Glutamatergic neuron (in vitro differentiated cells): ENCODE measurements around the gene GOLGA6L10. TPM values are rescaled to one million over a fixed set of nuclear protein-coding genes. Genes with fewer than 3 reads are reported as not detected.
"Not testable (repeated sequence)": the region's sequence is repeated elsewhere in the genome, so short reads cannot be mapped to it uniquely, and the experiment has no call there.

Experiments
- DNase-seq: peaks from one replicate; pipeline ENCODE4 v3.0.0; 2022
- H3K27ac Mint-ChIP-seq: one replicate; pipeline ENCODE4 v1.8.0; 2020; ENCODE audit warnings: mild to moderate bottlenecking, mixed read lengths, inconsistent platforms; ENCODE audit not compliant: unreplicated experiment
- H3K27me3 Mint-ChIP-seq: one replicate; pipeline ENCODE4 v1.8.0; 2020; ENCODE audit warnings: mild to moderate bottlenecking, moderate library complexity, mixed read lengths, inconsistent platforms; ENCODE audit not compliant: unreplicated experiment
- H3K36me3 Mint-ChIP-seq: one replicate; pipeline ENCODE4 v1.8.0; 2020; ENCODE audit warnings: mild to moderate bottlenecking, mixed read lengths, inconsistent platforms; ENCODE audit not compliant: unreplicated experiment
- H3K4me1 Mint-ChIP-seq: one replicate; pipeline ENCODE4 v1.8.0; 2020; ENCODE audit warnings: mild to moderate bottlenecking, low read depth, mixed read lengths, inconsistent platforms; ENCODE audit not compliant: unreplicated experiment
- H3K4me3 Mint-ChIP-seq: one replicate; pipeline ENCODE4 v1.8.0; 2020; ENCODE audit warnings: mild to moderate bottlenecking, mixed read lengths, inconsistent platforms; ENCODE audit not compliant: unreplicated experiment
- H3K9me3 Mint-ChIP-seq: one replicate; pipeline ENCODE4 v1.8.0; 2020; ENCODE audit warnings: mild to moderate bottlenecking, moderate library complexity, mixed read lengths, inconsistent platforms; ENCODE audit not compliant: unreplicated experiment
- total RNA-seq: library from RNA; stranded (reverse); fragmentation: NEBNext Ultra II Directional; extraction: Animal tissue kit (Norgen Biotek cat#: 25700); gene quantifications from one replicate; pipeline ENCODE4 v1.2.1, GENCODE V29; 2021; ENCODE audit not compliant: unreplicated experiment

Gene GOLGA6L10
- total RNA-seq, 1 donor from 2014 or later: 0.96 TPM

GRCh38 chr15:82331576-82332304 is 17.5 kb downstream of the GOLGA6L10 start:
- H3K4me3 Mint-ChIP-seq, H3K27ac Mint-ChIP-seq, H3K36me3 Mint-ChIP-seq, H3K27me3 Mint-ChIP-seq, H3K4me1 Mint-ChIP-seq, H3K9me3 Mint-ChIP-seq, DNase-seq: not testable (repeated sequence)

DNA sequence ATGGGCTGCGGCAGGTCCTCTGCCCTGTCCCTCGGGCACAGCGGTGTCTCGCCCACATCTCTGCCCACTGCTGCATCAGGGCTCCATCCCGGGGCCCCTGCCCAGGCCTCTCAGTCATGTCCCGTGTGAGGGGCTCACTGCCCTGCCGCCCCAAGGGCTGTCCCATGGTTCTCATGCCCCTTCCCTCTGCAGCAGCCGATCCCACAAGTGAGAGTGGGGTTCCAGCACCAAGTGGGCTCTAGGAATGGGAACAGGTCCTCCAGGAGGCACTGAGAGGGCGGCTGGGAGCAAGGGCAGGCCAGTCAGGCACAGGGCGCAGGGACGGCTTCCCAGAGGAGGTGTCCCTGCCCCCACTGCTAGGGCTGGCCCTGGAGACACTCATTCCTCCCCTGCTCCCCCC is 18.4 kb downstream of the GOLGA6L10 start:
- H3K36me3 Mint-ChIP-seq, DNase-seq, H3K4me3 Mint-ChIP-seq, H3K9me3 Mint-ChIP-seq, H3K4me1 Mint-ChIP-seq, H3K27me3 Mint-ChIP-seq, H3K27ac Mint-ChIP-seq: not testable (repeated sequence)

- H3K9me3 Mint-ChIP-seq, DNase-seq, H3K4me3 Mint-ChIP-seq, H3K27ac Mint-ChIP-seq, H3K36me3 Mint-ChIP-seq, H3K4me1 Mint-ChIP-seq, H3K27me3 Mint-ChIP-seq: not testable (repeated sequence)
These were observed 20.2 kb downstream of the GOLGA6L10 start for GRCh38 chr15:82329039-82329438.

DNA sequence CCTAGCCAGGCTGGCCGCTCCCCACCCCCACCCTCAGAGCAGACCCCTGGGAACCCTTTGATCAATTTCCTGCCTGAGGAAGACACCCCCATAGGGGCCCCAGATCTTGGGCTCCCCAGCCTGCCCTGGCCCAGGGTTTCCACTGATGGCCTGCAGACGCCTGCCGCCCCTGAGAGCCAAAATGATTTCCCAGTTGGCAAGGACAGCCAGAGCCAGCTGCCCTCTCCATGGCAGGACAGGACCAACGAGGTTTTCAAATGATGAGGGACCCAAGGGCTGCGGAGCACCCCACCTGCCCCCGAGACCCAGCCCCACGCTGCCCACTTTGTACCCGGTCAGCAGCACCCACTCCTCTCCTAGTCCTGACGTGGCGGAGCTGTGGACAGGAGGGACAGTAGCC is 21.9 kb downstream of the GOLGA6L10 start:
- H3K4me1 Mint-ChIP-seq, DNase-seq, H3K36me3 Mint-ChIP-seq, H3K27ac Mint-ChIP-seq, H3K4me3 Mint-ChIP-seq, H3K27me3 Mint-ChIP-seq, H3K9me3 Mint-ChIP-seq: not testable (repeated sequence)

- H3K4me1 Mint-ChIP-seq, H3K27me3 Mint-ChIP-seq, H3K36me3 Mint-ChIP-seq, H3K27ac Mint-ChIP-seq, H3K4me3 Mint-ChIP-seq, H3K9me3 Mint-ChIP-seq, DNase-seq: not testable (repeated sequence)
These were observed 22.4 kb downstream of the GOLGA6L10 start for GRCh38 chr15:82326896-82327295.

DNA sequence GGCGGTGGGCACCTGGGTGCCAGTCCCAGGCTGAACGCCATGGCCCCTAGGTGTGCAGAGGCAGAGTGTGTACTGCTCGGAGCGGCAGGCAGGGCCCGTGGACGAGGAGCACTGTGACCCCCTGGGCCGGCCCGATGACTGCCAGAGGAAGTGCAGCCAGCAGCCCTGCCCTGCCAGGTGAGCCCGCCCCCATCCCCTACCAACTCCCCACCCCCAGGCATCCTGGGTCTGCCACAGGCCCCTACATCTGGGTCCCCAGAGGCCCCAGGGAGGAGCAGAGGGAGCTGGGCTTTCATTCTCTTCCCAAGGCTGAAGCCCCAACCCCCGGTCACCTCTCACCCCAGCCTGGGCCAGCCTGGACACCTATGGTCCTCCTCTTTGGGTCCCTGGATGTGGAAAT is 23.6 kb downstream of the GOLGA6L10 start:
- not testable (repeated sequence) for DNase-seq, H3K27me3 Mint-ChIP-seq, H3K4me1 Mint-ChIP-seq, H3K36me3 Mint-ChIP-seq, H3K27ac Mint-ChIP-seq, H3K4me3 Mint-ChIP-seq, H3K9me3 Mint-ChIP-seq

DNA sequence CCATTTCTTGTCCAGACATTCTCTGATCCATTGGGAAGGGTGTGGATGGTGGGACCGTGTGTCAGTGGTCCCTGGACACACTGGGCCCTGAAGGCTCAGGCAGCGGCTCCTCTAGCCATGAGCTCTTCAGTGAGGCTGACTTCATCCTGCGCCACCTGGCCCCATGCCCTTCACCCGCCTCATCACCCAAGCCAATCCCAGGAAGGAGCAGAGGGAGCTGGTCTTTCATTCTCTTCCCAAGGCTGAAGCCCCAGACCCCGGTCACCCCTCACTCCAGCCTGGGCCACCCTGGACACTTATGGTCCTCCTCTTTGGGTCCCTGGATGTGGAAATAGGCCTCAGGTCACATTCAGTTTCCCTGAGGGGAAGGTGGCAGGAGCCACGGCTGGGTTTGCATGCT is 24.4 kb downstream of the GOLGA6L10 start:
- DNase-seq, H3K36me3 Mint-ChIP-seq, H3K4me1 Mint-ChIP-seq, H3K4me3 Mint-ChIP-seq, H3K27ac Mint-ChIP-seq, H3K27me3 Mint-ChIP-seq, H3K9me3 Mint-ChIP-seq: not testable (repeated sequence)

DNA sequence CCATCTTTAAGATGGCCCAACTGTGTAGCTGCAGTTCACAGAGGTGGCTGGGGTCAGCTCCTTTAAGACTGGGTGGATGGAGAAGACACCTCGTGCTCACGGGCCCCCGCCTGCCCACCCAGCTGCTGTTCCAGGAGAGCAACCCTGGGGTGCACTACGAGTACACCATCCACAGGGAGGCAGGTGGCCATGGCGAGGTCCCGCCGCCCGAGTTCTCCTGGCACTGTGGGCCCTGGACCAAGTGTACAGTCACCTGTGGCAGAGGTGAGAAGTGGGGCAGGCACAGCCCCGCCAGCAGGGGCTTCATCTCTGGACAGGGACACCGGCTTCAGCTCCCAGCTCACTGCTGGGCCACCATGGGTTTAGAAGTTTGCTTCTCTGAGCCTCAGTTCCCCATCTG is 26.8 kb downstream of the GOLGA6L10 start:
- not testable (repeated sequence) for H3K36me3 Mint-ChIP-seq, H3K27me3 Mint-ChIP-seq, H3K9me3 Mint-ChIP-seq, H3K4me3 Mint-ChIP-seq, H3K27ac Mint-ChIP-seq, H3K4me1 Mint-ChIP-seq
- peak; percentile 3 for DNase-seq

GRCh38 chr15:82320861-82321260 is 28.4 kb downstream of the GOLGA6L10 start:
- not testable (repeated sequence) for H3K9me3 Mint-ChIP-seq, H3K27ac Mint-ChIP-seq, H3K4me3 Mint-ChIP-seq, DNase-seq, H3K4me1 Mint-ChIP-seq, H3K36me3 Mint-ChIP-seq, H3K27me3 Mint-ChIP-seq

- H3K4me1 Mint-ChIP-seq, H3K4me3 Mint-ChIP-seq, H3K27ac Mint-ChIP-seq, H3K27me3 Mint-ChIP-seq, H3K9me3 Mint-ChIP-seq, H3K36me3 Mint-ChIP-seq, DNase-seq: not testable (repeated sequence)
These were observed 29.6 kb downstream of the GOLGA6L10 start for GRCh38 chr15:82319522-82320278.

GRCh38 chr15:82318281-82318680 is 31.0 kb downstream of the GOLGA6L10 start:
- not testable (repeated sequence) for H3K4me1 Mint-ChIP-seq, H3K4me3 Mint-ChIP-seq, H3K36me3 Mint-ChIP-seq, H3K27ac Mint-ChIP-seq, H3K9me3 Mint-ChIP-seq, H3K27me3 Mint-ChIP-seq, DNase-seq

DNA sequence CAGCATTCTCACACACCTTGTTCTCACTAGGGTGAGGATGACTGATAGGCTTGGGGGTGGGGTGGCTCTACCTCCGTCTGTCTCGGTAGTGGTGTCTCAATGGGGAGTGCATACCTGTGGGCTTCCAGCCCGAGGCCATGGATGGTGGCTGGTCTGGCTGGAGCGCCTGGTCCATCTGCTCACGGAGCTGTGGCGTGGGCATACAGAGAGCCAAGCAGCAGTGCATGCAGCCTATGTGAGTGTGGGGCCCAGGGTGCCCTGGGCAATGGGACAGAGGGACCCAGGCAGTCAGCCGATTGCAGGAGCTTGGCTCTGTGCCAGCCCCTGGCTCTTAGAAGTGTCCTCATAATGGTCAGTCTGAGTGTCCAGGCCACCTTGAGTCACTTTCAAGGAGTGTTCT is 31.8 kb downstream of the GOLGA6L10 start:
- not testable (repeated sequence) for H3K27ac Mint-ChIP-seq, H3K36me3 Mint-ChIP-seq, H3K4me1 Mint-ChIP-seq, H3K4me3 Mint-ChIP-seq, H3K9me3 Mint-ChIP-seq, H3K27me3 Mint-ChIP-seq, DNase-seq
